Bone marrow (tissue), 2 donors: Measurements from ENCODE around the gene CNDP1.

ENCODE experiments used
- DNase-seq, 2 donors: peaks; one replicate each; lab custom pipeline; 2025; lab: John Stamatoyannopoulos, UW

The CNDP1 gene

GRCh38 chr18:74625157-74625556 is 90.9 kb downstream of the CNDP1 start:
- DNase-seq, result no peak

GRCh38 chr18:74626049-74626874 is 92.0 kb downstream of the CNDP1 start:
- no peak for DNase-seq

DNA sequence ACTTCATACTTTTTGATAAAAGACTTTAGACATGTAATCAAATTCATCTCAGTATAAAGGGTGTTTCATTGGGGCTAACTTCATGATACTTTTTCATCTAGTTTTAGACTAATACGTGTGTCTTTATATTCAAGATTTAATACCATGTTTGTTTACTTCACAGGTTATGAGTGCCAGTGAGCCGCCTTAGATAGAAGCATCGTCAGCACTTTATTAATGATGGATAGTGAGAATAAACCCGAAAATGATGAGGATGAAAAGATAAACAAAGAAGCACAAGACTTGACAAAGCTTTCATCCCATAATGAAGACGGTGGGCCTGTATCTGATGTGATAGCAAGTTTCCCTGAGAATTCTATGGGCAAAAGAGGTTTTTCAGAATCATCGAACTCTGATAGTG is 96.5 kb downstream of the CNDP1 start:
- DNase-seq, result no peak

DNA sequence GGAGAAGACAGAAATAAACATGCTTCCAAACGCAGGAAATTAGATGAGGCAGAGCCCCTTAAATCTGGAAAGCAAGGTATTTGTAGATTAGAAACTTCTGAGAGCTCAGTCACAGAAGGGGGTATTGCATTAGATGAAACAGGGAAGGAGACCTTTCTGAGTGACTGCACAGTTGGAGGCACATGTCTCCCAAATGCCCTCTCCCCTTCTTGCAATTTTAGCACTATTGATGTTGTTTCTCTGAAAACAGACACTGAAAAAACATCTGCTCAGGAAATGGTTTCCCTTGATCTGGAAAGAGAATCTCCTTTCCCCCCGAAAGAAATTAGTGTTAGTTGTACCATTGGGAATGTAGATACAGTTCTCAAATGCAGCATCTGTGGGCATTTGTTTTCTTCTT is 96.9 kb downstream of the CNDP1 start:
- DNase-seq, result no peak

- DNase-seq, result no peak
These were observed 97.5 kb downstream of the CNDP1 start for GRCh38 chr18:74631623-74632350.

DNA sequence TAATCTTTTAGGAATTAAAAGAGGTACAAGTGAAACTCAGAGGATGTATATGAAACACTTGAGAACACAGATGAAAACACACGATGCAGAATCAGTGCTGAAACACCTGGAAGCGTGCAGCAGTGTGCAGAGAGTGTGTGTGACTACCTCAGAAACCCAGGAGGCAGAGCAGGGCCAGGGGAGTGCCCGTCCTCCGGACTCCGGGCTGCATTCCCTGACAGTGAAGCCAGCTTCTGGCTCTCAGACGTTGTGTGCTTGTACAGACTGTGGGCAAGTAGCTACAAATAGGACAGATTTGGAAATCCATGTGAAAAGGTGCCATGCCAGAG is 98.0 kb downstream of the CNDP1 start:
- DNase-seq, result no peak

DNA sequence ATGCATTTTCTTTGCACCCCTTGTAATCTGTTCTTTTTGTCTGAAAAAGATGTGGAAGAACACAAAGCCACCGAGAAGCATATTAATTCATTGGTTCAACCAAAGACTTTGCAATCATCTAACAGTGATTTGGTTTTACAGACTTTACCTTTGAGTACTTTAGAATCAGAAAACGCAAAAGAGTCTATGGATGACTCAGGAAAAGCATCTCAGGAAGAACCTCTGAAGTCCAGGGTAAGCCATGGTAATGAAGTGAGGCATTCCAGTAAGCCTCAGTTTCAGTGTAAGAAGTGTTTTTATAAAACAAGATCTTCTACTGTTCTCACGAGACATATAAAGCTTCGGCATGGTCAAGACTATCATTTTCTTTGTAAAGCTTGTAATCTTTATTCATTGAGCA is 98.6 kb downstream of the CNDP1 start:
- no peak for DNase-seq

- no peak for DNase-seq
These were observed 99.5 kb downstream of the CNDP1 start for GRCh38 chr18:74633652-74634352.

GRCh38 chr18:74635224-74635975 is 101.1 kb downstream of the CNDP1 start:
- DNase-seq, result no peak
